Smooth muscle cell (in vitro differentiated cells): ENCODE data around the gene SNRNP35. TPM values are rescaled to one million over a fixed set of nuclear protein-coding genes. Genes with fewer than 3 reads are reported as not detected.

ENCODE experiments used
- DNase-seq: peaks from one replicate; lab custom pipeline; 2025; ENCODE audit not compliant: unreplicated experiment; lab: John Stamatoyannopoulos, UW
- H2AFZ ChIP-seq: fragments of 200-600 bp; sonication (generic); 2 replicates; pipeline ENCODE4 v1.6.0; 2016; ENCODE audit warnings: antibody characterized with exemption, low read depth, mild to moderate bottlenecking
- H3F3A ChIP-seq: fragments of 200-600 bp; sonication (generic); 2 replicates; pipeline ENCODE4 v1.6.0; 2017; ENCODE audit warnings: antibody characterized with exemption, low read depth
- H3K27ac ChIP-seq: fragments of 200-600 bp; sonication (generic); 2 replicates; pipeline ENCODE4 v1.5.1; 2016; ENCODE audit warnings: low read depth, mild to moderate bottlenecking
- H3K27me3 ChIP-seq: fragments of 200-600 bp; sonication (generic); 2 replicates; pipeline ENCODE4 v1.6.1; 2016; ENCODE audit warnings: low read depth, mild to moderate bottlenecking
- H3K36me3 ChIP-seq: fragments of 200-600 bp; sonication (generic); 2 replicates; pipeline ENCODE4 v1.5.1; 2016; ENCODE audit warnings: low read depth
- H3K4me1 ChIP-seq: fragments of 200-600 bp; sonication (generic); 2 replicates; pipeline ENCODE4 v1.5.1; 2016; ENCODE audit warnings: low read depth
- H3K4me2 ChIP-seq: fragments of 200-600 bp; sonication (generic); 2 replicates; pipeline ENCODE4 v1.6.0; 2016; ENCODE audit warnings: mild to moderate bottlenecking
- H3K4me3 ChIP-seq: fragments of 200-600 bp; sonication (generic); 2 replicates; pipeline ENCODE4 v1.5.1; 2016; ENCODE audit warnings: mild to moderate bottlenecking
- H3K79me2 ChIP-seq: fragments of 200-600 bp; sonication (generic); 2 replicates; pipeline ENCODE4 v1.6.0; 2016; ENCODE audit warnings: low read depth, mild to moderate bottlenecking
- H3K9ac ChIP-seq: fragments of 200-600 bp; sonication (generic); 2 replicates; pipeline ENCODE4 v1.6.0; 2016; ENCODE audit warnings: low read depth
- H3K9me3 ChIP-seq: fragments of 200-600 bp; sonication (generic); replicated peaks from 2 replicates; pipeline ENCODE4 v1.5.1; 2016; ENCODE audit warnings: low read depth
- H4K20me1 ChIP-seq: fragments of 200-600 bp; sonication (generic); 2 replicates; pipeline ENCODE4 v1.6.0; 2016; ENCODE audit warnings: low read depth
- CTCF ChIP-seq: fragments of 200-600 bp; sonication (generic); IDR thresholded peaks from 2 replicates; pipeline ENCODE4 v1.5.1; 2017; ENCODE audit warnings: borderline replicate concordance, mild to moderate bottlenecking, antibody characterized with exemption; ENCODE audit not compliant: insufficient read depth, poor library complexity, severe bottlenecking
- WGBS: methylation state at CpG from one replicate; pipeline ENCODE4 v1.1.7; 2016; ENCODE audit warnings: low lambda C conversion rate; 5-methylcytosine and 5-hydroxymethylcytosine counted together
- polyA plus RNA-seq: library from polyadenylated mRNA; unstranded; fragments of >200 nt; fragmentation: Nextera tagmentation; extraction: Ambion mirVana; gene quantifications from 2 replicates; pipeline ENCODE4 v1.2.1, GENCODE V29; 2016
- total RNA-seq: library from RNA; depleted of rRNA; stranded (reverse); fragments of >200 nt; gene quantifications from 2 replicates; pipeline ENCODE4 v1.2.3, GENCODE V29; 2014

SNRNP35 gene
- total and polyA plus RNA-seq, 2 experiments from 2014 or later, result 3.8 to 21.7 TPM

- H3K27me3 ChIP-seq, result no peaks in the 10 kb centered on the region
- no peak for TF ChIP-seq CTCF
- H3K4me2 ChIP-seq, result no peak overlapping the region
- no peaks in the 10 kb centered on the region for H3K79me2 ChIP-seq
- H3K9ac ChIP-seq, result no peak overlapping the region
- 97% methylated on average over 17 of the region's 17 CpGs for WGBS
- H3K4me3 ChIP-seq, result no peak overlapping the region
- DNase-seq, result no peak
- peaks cover 3% of the 10 kb centered on the region for H3K4me1 ChIP-seq
- no peaks in the 10 kb centered on the region for H3F3A ChIP-seq
- no peaks in the 10 kb centered on the region for H3K9me3 ChIP-seq
- H3K27ac ChIP-seq, result no peak overlapping the region
- H2AFZ ChIP-seq, result no peak overlapping the region
- peaks cover 11% of the 10 kb centered on the region for H4K20me1 ChIP-seq
- H3K36me3 ChIP-seq, result no peaks in the 10 kb centered on the region
These were observed 48.3 kb downstream of the SNRNP35 start for GRCh38 chr12:123506059-123506842.

- Histone ChIP-seq H3K9me3 (no peaks in the 10 kb centered on the region), H3K4me3 (no peak overlapping the region), H3K27ac (no peak overlapping the region), H3K27me3 (no peaks in the 10 kb centered on the region), H3K9ac (no peak overlapping the region), H2AFZ (no peak overlapping the region), H3K79me2 (no peaks in the 10 kb centered on the region), H3F3A (no peaks in the 10 kb centered on the region), H3K4me2 (no peak overlapping the region), H4K20me1 (peaks cover 11% of the 10 kb centered on the region), H3K36me3 (no peaks in the 10 kb centered on the region), H3K4me1 (peaks cover 3% of the 10 kb centered on the region)
- TF ChIP-seq CTCF, result no peak
- WGBS, result 96% methylated on average over 6 of the region's 6 CpGs
- DNase-seq, result no peak
These were observed 48.9 kb downstream of the SNRNP35 start for GRCh38 chr12:123506843-123507236.

GRCh38 chr12:123512838-123513665, 55.1 kb downstream of the SNRNP35 start:
- Histone ChIP-seq H3K27ac (peak overlapping the region; percentile 40), H3K4me1 (no peaks in the 10 kb centered on the region), H3K4me3 (no peak overlapping the region), H3F3A (no peaks in the 10 kb centered on the region), H3K36me3 (no peaks in the 10 kb centered on the region), H3K9ac (no peak overlapping the region), H3K27me3 (no peaks in the 10 kb centered on the region), H3K4me2 (no peak overlapping the region), H2AFZ (no peak overlapping the region), H3K9me3 (no peaks in the 10 kb centered on the region), H3K79me2 (no peaks in the 10 kb centered on the region), H4K20me1 (peaks cover 4% of the 10 kb centered on the region)
- WGBS, result 94% methylated on average over 20 of the region's 26 CpGs
- TF ChIP-seq CTCF, result no peak
- DNase-seq, result no peak
